GM19438 (cell line): ENCODE measurements around the gene METTL1.
A peak's percentile ranks its signal among the peaks of the same experiment; 100 is the strongest.
"Not testable (repeated sequence)": the region's sequence is repeated elsewhere in the genome, so short reads cannot be mapped to it uniquely, and the experiment has no call there.

Experiments used
- ATAC-seq: cut with Tn5 transposase; IDR thresholded peaks from one replicate; pipeline ENCODE4 v1.9.1; 2021; ENCODE audit warnings: low read depth; ENCODE audit not compliant: unreplicated experiment

The METTL1 gene

GRCh38 chr12:57800965-57801364 is 29.1 kb upstream of the METTL1 start:
- no peak for ATAC-seq

GRCh38 chr12:57797933-57798332 is 26.0 kb upstream of the METTL1 start:
- ATAC-seq, result no peak

- ATAC-seq, result no peak
These were observed 25.1 kb upstream of the METTL1 start for GRCh38 chr12:57796996-57797395.

GRCh38 chr12:57795354-57795753 is 23.4 kb upstream of the METTL1 start:
- no peak for ATAC-seq

- ATAC-seq, result no peak
These were observed 22.0 kb upstream of the METTL1 start for GRCh38 chr12:57793920-57794319.

GRCh38 chr12:57783861-57784260 is 12.0 kb upstream of the METTL1 start:
- ATAC-seq, result no peak

- ATAC-seq, result no peak
These were observed 11.5 kb upstream of the METTL1 start for GRCh38 chr12:57783466-57783801.

GRCh38 chr12:57782608-57783465 is 10.9 kb upstream of the METTL1 start, which contains the start of gene TSFM:
TSFM (plus strand) TSS chr12:57782787; CDS start chr12:57782802, 15 bp downstream.
- ATAC-seq, result peak; percentile 72

GRCh38 chr12:57782243-57782607 is 10.3 kb upstream of the METTL1 start:
- no peak for ATAC-seq

GRCh38 chr12:57781801-57782200 is 9.9 kb upstream of the METTL1 start:
- no peak for ATAC-seq

- no peak for ATAC-seq
These were observed 9.3 kb upstream of the METTL1 start for GRCh38 chr12:57781244-57781643.

- ATAC-seq, result no peak
These were observed 8.5 kb upstream of the METTL1 start for GRCh38 chr12:57780284-57780897.

- ATAC-seq, result no peak
These were observed 7.8 kb upstream of the METTL1 start for GRCh38 chr12:57779736-57780135.

GRCh38 chr12:57777911-57778310 is 6.0 kb upstream of the METTL1 start:
- no peak for ATAC-seq

GRCh38 chr12:57777367-57777766 is 5.5 kb upstream of the METTL1 start:
- no peak for ATAC-seq

- no peak for ATAC-seq
These were observed 4.3 kb upstream of the METTL1 start for GRCh38 chr12:57776247-57776587.

GRCh38 chr12:57775563-57776246 is 3.8 kb upstream of the METTL1 start:
- no peak for ATAC-seq

GRCh38 chr12:57775044-57775443 is 3.1 kb upstream of the METTL1 start:
- no peak for ATAC-seq

GRCh38 chr12:57774634-57775033 is 2.7 kb upstream of the METTL1 start:
- ATAC-seq, result not testable (repeated sequence)

- peak; percentile 33 for ATAC-seq
These were observed 771 bp upstream of the METTL1 start, which contains the start of gene EEF1AKMT3 for GRCh38 chr12:57772429-57773322. EEF1AKMT3 (plus strand) TSS chr12:57772614; CDS start chr12:57772725, 111 bp downstream.
